Spleen (tissue), 7 donors: ENCODE results near the gene KCTD3.

Experiments used
- CTCF ChIP-seq, 11 experiments: fragments of 200-600 bp in 7 of 11; fragments of 450-650 bp in 4 of 11; sonication (generic) in 4 of 11; IDR thresholded peaks in 8 of 11; conservative IDR thresholded peaks in 3 of 11; 1 replicate in 7 of 11; 2 replicates in 4 of 11; pipeline versions ENCODE4 v1.4.0 to v1.8.0; 2016 to 2021; ENCODE audit warnings: antibody characterized with exemption in 11 of 11, inconsistent platforms in 4 of 11, mild to moderate bottlenecking in 1 of 11
- POLR2A ChIP-seq, 3 donors: fragments of 450-650 bp; IDR thresholded peaks; one replicate each; pipeline ENCODE4 v1.5.1; 2017; ENCODE audit warnings: antibody characterized with exemption in 3 of 3, mild to moderate bottlenecking in 1 of 3
- donor health status: DM: no; HTN: no; CAD: no; lungs with moderate emphysema.
- donor health status: DM: no; HTN: no; CAD: no.
- donor health status: DM: no; HTN: no; CAD: no.

DNA sequence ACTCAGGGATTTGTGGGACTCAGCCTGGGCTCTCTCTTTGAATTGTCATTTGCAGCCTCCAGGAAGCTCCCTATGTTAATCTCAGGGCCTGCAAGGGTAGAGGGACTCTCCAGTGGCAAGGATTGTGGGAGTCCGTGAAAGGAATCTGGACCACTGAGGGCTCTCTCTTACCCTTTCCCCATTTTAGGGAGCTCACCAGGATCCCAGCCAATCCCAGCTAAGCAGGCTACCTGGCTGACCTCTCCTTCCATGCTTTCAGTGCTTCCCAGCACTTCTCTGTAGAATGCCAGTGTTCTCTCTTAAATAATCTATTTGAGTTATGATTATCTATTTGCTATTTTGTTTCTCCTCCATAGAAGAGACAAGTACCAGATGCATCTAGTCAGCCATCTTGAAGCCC is 9.6 kb upstream of the KCTD3 start:
- TF ChIP-seq POLR2A (IDR thresholded peaks at IDR 0.05) (no peak), CTCF (IDR thresholded peaks at IDR 0.05 in 8 of 11, conservative IDR thresholded peaks at IDR 0.05 in 3 of 11) (no peak)
